Endometrial microvascular endothelial cells (primary cell): ENCODE results near the gene PTPRE. TPM values are rescaled to one million over a fixed set of nuclear protein-coding genes. Genes with fewer than 3 reads are reported as not detected.

Experiments used
- in situ Hi-C: cut with HindIII; loops from 2 replicates; pipeline ENCODE4 v1.10.0; 2017; ENCODE audit warnings: low sequenced_read_pairs, low pct_unique_long_range_greater_than_20kb; ENCODE audit errors: inconsistent ontology term
- total RNA-seq: library from RNA; depleted of rRNA; stranded (reverse); fragments of >200 nt; gene quantifications from one replicate; pipeline ENCODE4 v1.2.3, GENCODE V29; 2015; ENCODE audit errors: inconsistent ontology term

PTPRE gene
- total RNA-seq, 1 donor from 2014 or later: 23.9 TPM

DNA sequence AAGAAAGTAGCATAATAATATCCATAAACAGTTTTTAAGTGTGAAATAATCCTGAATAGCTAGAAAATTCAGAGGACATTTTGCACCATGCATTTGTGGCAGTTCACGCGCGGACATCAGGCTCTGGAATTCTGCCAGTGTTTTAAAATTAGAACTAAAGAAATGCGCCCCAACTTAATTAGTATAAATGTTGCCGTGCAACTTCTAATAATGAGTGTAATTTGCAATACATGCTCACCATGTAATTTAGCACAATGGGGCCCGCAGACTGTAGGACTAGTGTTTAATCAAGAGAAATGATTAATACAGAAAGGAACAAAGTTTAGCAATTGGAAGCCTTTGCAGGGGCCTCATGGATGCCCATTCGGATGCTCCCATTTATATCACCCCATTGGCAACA is 96.6 kb downstream of the PTPRE start:
- in situ Hi-C loops: no loop called here

DNA sequence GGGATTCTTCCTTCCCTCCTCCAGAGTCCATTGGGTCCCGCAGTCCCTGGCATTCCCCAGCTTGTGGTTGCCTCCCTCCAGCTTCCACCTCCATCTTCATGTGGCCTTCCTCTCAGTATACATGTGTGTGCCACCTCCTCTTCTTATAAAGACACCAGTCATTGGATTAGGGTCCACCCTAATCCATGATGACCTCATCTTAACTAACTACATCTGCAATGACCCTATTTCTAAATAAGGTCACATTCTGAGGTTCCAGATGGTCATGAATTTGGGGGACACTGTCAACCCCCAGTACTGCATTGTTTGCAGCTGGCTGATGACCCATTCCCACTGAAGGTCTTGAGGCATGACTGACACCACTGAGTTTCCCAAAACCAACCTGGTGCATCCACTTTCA is 99.0 kb downstream of the PTPRE start:
- in situ Hi-C loops: no loop called here

DNA sequence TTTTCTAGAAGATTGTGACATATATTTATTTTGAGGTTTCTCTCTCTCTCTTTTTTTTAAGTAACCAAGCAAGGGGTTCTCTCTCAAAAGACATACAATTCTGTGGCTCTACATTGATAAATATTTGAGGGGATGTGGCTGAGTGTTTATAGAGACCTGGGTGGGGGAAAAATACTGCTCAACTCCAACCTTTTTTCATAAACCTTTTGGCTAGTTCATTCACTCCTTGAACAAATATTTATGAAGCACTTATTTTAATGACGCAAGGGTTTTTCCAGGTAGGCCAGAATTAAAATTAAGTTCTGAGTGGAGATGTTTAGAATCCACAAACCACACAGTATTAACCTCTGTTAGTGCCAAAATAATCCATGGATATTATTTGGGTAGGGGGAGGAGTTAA is 100.2 kb downstream of the PTPRE start:
- in situ Hi-C loops: no loop called here

DNA sequence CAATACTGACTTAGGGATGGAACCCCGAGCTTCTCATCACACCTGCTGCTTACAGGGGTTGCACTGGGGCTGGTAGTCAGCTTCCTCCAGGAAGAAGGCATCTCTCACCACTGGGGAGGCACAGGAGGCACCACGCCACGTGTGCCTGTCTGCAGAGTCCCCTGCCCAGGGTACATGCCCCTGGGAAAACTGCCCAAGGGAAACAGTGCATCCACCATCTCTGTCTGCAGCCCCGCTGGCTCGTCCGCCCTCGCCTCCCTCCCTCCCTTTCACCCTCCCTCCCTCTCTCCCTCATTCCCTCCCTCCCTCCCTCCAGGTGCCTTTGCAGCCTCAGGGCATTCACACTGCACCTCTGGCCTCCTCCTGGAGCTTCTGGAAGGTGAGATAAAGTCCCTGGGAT is 101.1 kb downstream of the PTPRE start:
- in situ Hi-C loops: no loop called here

DNA sequence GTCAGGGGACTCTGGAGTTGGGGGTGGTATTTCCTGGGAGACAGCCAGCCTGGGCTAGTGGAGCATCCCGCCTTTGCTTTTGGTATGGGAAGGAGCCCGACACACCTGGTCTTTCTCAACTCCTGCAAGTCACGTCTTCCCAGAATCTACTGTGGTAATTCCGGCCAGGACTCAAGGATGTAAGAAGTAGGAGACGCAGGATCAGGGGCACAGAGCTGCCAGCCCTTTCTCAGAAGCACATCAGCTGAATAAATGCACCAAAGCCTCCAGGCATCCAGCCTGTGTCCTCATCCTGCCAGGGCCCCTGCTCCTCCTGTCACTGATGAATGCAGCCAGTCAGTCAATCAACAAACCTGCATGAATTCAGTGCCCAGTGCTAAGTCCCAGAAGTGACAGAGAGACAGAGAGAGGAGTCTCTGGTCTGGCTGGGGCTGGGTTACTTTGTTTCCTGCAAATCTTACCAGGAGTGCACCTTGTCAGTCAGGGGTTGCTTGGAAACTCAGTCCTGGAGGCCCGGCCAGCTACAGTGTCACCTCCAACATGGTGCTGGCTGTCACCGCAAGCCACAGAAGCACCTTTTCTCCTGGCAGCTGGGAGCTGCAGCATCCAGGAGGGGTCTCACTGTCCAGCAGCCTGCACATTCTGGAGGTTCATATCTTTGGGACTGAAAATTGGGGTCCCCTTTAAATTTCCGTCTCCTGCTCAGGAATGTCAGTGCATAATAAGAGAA is 101.8 kb downstream of the PTPRE start:
- in situ Hi-C loops: no loop called here

DNA sequence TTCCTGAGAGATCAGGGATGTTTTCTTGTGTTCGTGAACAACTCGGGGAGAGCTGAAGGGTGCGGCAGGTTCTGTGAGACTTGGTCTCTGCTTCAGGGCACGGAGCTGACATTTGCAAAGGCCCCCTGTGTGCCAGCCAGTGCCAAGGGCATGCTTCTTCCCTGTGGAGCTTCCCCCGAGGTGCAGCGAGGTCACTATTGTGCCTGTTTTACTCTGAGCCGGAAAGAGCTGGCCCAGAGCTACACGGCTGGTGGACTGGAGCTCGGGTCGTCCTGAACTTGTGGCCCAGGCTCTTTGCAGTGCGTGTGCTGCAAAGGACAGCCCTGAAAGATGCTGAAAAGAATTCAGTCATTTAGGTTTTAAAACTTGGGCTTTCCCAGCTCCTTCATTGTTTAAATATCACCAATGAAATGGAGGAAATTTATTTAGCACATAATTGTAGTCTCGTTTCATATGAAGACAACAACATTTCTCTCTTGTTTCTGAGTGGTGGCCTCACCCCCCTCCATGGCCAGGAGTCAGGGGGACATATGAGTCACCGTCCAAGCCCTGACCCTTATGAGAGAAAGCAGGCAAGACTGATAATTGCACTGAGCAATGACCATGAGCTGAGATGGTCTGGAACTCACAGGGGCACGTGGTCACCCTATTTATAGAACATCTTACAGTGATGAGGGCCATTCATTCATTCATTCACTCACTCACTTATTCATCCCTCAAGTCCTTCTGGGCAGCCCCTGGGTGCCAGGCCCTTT is 102.6 kb downstream of the PTPRE start:
- in situ Hi-C loops: no loop called here

DNA sequence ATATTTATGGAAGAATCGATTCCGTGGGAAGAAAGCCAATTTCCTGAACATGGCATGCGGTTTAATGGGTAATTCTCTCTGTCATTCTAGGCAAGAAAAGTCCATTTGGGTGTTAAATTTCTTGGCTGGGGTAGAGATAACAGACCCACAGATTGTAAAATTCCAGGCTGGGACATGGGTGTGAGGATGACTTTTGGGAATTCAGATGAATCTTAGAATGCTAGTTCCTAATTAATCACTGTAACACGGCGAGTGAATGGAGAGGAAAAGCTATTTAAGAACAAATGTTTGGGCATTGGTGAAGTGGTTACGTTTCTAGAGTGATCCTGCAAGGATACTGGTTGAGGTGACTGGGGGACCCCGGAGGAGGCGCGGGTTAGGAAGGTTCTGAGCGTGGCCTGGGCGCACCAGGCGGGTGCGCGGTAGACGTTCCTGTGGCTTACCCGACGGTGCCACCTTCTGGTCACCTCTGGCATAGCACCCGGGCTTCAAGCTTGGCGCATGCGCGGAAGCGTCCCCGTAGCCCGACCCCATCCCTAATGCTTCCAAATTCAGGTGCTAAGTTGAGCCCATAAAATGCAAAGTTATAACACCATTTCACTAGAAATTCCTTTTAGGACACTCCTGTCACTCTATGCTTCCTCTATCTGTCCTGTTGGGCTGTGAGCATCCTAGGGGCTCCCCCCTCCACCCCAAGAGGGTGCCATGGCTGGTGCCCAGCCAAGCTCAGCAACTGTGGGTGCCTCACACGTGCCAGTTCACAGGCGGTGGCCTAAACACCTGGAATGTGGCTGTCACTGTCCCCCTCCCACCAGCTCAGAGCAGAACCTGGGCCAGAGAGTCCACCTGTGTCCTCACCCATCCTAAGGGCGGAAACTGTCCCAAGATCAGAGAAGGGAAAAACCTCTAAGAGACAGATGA is 104.4 kb downstream of the PTPRE start:
- in situ Hi-C loops: no loop called here

DNA sequence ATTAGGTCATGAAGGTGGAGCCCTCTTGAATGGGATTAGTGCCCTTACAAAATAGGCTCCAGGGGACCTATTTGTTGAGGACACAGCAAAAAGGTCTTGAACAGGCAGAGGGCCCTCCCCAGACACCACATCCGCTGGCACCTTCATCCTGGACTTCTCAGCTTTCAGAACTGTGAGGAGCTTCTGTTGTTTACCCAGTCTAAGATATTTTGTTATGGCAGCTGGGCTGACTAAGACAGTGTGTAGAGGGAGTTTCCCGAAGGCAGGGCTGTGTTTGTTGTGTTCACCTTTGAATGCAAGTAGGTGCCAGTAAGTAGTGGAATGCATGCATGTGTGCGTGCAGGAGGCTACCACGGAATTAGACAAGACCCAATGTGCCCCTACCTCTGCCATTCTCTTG is 106.7 kb downstream of the PTPRE start:
- in situ Hi-C loops: no loop called here

DNA sequence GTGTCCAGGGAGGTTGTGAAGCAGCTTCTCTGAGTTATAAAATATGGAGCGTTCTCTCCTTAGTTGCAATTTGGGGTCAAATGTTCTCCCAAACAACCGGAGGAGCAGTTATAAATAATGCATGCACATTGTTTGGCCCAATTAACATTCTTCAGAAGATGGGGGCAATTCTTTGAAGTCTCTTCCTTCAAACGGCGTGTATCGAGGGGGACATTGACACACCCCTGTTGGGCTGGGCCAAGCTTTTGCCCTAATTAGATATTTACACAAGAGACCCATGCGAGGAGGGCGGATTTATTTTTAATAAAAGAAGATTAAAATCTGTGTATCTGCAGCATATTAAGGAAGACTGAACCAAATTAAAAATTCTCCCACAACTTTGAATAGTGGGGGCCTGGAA is 107.3 kb downstream of the PTPRE start:
- in situ Hi-C loops: no loop called here

DNA sequence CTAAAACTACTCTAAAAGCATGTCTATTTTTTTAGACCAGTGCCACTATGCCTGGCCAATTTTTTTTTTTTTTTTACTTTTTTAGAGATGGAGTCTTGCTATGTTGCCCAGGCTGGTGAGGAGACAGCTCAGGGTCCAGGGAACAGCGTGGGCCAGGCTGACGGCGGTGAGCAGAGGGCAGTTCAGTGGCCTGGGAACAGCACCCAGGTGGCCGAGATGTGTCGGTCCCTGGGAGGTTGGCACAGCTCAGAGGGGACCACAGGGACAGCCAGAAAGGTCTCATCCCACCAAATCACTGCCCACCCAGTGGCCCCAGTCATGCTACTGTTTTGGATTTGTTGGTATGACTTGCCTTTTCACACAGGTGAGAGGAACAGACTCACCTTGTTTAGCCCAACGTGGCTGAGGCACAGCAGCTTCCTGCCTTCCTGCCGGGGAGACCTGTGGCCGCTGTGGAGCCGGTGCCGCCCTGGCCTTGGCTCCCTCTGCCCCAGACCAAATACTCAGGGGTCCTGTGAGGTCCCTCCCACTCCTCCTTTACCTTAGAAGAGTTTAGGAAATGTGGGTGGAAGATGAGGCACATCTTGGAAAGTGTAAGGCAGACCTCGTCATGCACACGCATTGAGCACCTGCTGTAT is 109.6 kb downstream of the PTPRE start:
- in situ Hi-C loops: no loop called here

DNA sequence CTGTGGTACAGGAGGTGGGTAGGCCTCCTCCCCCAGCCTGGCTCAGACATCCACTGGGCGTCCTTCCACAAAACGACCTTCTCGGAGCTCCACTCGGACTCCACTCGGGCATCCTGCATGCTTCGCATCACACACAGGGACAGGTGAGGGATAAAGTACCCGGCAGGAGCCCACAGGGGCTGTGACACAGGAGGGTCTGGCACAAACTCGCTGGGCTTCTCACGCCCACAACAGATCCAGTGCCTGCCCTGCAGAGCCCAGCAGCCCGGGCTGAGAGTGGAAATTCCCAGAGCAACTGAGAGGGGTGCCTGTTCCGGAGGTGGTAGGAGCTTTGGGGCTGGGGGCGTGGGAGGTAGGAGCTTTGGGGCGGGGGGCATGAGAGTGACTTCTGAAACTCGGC is 110.9 kb downstream of the PTPRE start:
- in situ Hi-C loops: no loop called here

DNA sequence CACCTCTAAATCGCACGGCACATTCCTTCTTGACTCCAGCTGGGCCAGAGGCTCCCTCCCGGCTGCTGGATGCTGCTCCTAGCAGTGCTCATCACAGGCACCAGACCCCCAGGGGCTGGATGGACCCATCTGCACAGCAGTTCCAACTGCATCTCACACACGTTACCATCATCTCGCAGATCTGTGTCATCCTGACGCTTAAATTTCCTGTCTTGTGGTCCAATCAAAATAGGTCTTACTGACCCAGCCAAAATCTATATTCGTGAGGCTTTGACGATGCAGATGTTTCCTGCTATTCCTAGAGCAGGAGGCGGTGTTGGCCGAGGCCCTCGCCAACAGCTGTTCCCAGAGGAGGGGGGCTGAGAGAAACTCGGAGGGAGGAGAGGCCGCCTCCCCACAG is 111.3 kb downstream of the PTPRE start:
- in situ Hi-C loops: no loop called here

DNA sequence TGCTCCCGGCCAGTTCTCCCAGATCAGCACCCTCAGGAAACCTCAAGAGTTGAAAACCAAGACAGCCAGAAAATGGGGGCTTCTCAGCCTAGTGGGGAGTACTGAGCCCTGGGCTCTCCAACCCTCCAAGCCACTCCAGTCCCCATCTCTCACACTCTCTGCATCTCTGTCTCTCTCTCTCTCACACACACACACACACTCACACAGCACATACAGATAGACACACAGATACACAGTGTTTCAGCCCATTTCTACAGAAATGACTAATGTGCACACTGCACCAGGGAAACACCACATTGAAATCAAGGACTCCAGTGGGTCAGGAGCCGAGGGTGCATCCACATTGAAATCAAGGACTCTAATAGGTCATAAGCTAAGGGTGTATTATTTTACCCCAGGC is 111.8 kb downstream of the PTPRE start:
- in situ Hi-C loops: no loop called here

DNA sequence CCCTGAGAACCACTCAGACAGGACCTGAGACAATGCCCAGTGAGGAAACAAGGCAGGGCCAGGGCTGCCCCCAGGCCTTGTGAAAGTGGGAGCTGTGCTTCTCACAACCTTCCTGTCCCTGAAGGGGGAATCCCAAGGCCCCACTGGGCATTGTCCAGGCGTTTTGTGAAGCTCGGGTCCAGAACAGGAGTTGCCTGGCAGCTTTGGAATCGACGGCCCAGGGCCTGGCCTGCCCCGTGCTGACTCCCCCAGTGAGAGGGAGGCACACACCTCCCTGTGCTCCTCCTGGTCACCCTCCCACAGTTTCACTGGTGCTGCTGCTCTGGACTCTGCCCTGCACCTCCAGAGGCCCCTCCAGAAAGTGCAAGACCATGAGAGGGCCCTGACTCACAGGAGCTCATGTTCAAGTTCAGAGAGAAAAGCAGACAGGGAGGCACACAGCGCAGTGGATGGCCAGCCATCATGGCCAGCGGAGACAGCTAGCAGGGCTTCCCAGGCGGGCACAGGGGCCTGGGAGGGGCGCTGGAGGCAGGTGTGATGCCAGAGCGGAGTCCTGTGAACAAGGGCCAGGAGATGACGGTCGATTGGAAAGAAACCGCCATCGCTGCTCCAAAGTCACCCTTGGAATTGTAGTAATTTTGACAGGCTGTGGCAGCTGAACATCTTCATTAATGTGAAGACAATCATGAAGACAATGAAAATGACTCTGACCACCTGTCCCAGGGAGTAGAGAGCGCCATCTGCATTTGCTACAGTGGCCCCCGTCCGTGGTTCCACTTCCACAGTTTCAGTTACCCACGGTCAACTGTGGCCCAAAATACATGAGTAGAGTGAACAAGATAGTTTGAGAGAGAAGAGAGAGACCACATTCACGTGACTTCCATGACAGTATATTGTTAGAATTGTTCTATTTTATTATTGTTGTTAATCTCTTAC is 115.6 kb downstream of the PTPRE start:
- in situ Hi-C loops: no loop called here

DNA sequence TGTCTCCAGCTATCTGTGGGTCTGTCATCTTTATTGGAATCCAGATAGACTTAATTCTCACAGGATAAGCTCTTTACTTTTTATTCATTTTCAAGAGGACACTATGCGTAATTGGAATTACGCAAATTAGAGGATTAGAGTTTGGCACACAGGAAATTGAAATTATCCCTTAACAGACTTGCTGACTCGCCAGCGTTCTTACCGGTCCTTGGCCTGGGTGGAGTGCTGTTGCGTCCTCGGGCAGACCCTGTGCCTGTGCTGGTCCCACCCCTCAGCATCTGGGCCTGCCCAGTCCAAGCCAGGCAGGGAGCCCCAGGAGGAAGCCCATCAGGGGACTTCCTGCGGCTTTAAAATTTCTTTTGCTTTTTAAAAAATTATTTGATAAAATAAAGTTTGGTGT is 117.5 kb downstream of the PTPRE start:
- in situ Hi-C loops: no loop called here

DNA sequence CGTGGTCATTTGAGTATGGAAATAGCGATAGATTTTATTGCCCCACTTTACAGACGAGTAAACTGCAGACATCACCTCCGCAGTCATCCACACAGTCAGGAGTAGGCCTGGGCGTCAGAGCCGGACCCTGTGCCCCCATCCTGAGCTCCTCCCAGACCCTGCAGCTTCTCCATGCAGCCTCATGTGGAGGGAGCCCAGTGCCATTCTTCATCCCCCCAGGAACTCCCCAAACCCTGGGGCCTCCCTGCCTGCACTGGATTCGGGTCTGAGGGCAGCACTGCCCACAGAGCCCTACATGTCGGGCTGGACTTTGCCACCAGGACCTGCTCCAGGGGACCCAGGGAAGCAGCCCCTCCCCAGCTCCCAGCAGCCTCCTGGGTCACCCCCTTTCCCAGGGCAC is 118.5 kb downstream of the PTPRE start:
- in situ Hi-C loops: no loop called here

DNA sequence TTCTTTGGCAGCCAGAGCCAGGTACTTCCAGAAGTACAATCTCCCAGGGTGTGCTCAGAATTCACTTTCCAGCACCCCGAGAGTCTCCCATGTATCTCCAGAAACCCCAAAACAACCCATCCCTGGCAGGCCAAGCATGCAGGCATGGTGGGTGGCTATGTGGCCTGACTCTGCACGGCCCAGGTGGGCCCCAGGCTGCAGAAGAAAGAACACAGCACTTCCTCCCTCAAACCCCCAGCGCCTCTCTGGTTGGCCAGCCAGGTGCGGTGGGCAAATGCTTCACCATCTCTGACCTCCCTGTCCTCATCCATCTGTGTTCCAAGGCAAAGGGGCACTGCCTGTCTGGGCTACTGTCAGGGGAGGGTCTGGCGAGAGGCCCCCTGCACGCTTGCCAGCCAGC is 119.0 kb downstream of the PTPRE start:
- in situ Hi-C loops: no loop called here

DNA sequence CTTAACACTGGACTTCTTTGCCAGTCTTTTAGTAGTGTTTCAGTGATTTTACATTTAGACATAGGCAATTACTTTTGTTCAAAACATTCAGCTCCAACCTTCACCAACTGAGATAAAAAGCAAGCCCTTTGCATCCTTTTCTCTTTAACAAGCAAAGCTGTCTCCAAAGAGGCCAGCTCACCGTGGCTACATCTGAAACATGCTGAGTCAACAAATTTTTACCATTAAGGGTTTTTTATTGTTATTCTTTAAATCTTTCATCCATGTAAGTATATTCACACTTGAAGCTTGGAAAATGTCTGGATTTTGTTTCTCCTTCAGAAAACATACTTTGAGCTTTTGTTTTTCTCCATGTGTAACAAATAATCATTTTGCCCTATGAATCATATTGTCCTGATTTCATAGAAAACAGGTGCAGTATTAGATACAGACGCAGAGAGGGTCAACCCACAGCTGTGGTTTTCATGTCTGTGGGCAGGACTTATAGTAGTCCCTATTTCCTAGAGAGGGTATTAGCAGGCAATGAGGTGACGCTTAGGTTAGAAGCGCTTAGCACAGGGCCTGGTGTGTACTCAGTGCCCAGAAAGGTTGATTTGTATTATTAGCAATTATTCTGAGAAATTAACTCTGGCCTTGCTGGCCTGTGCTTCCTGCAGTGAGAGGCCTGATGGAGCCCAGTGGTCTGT is 119.9 kb downstream of the PTPRE start:
- in situ Hi-C loops: no loop called here
